ENCODE data around the gene POU2F2.

Gene POU2F2

GRCh38 chr19:42078538-42079275, 53.5 kb downstream of the POU2F2 start:
- no peak for DNase-seq

- no peak for DNase-seq
Measured at GRCh38 chr19:42078058-42078457, 54.2 kb downstream of the POU2F2 start.

GRCh38 chr19:42076380-42076944, 55.8 kb downstream of the POU2F2 start:
- DNase-seq, result no peak

- peak; percentile 99 for DNase-seq
Measured at GRCh38 chr19:42075616-42076379, 56.4 kb downstream of the POU2F2 start, which contains the start of gene ZNF574. ZNF574 (plus strand) TSS chr19:42076166; CDS start chr19:42078607, 2,441 bp downstream.

GRCh38 chr19:42075364-42075615, 57.0 kb downstream of the POU2F2 start:
- no peak for DNase-seq

- peak; percentile 31 for DNase-seq
Measured at GRCh38 chr19:42074513-42075363, 57.5 kb downstream of the POU2F2 start.

- DNase-seq, result no peak
Measured at GRCh38 chr19:42071247-42071646, 61.0 kb downstream of the POU2F2 start.

- DNase-seq, result no peak
Measured at GRCh38 chr19:42069619-42070351, 62.5 kb downstream of the POU2F2 start, which contains the start of gene GRIK5. GRIK5 (minus strand) TSS chr19:42070206; CDS start chr19:42065770, 4,436 bp downstream.

- no peak for DNase-seq
Measured at GRCh38 chr19:42068756-42069571, 63.3 kb downstream of the POU2F2 start.

GRCh38 chr19:42068361-42068755, 63.9 kb downstream of the POU2F2 start:
- no peak for DNase-seq

GRCh38 chr19:42067315-42067888, 64.8 kb downstream of the POU2F2 start:
- DNase-seq, result no peak

- DNase-seq, result peak; percentile 23
Measured at GRCh38 chr19:42066075-42066754, 66.0 kb downstream of the POU2F2 start.

GRCh38 chr19:42065511-42065910, 66.7 kb downstream of the POU2F2 start:
- DNase-seq, result no peak

- no peak for DNase-seq
Measured at GRCh38 chr19:42065051-42065450, 67.2 kb downstream of the POU2F2 start.

- DNase-seq, result no peak
Measured at GRCh38 chr19:42064432-42064831, 67.8 kb downstream of the POU2F2 start.

GRCh38 chr19:42062381-42062780, 69.9 kb downstream of the POU2F2 start:
- no peak for DNase-seq

GRCh38 chr19:42060117-42060516, 72.1 kb downstream of the POU2F2 start:
- no peak for DNase-seq

- DNase-seq, result no peak
Measured at GRCh38 chr19:42059196-42059595, 73.0 kb downstream of the POU2F2 start.

GRCh38 chr19:42057846-42058245, 74.4 kb downstream of the POU2F2 start:
- DNase-seq, result no peak

- DNase-seq, result no peak
Measured at GRCh38 chr19:42054205-42054604, 78.0 kb downstream of the POU2F2 start.

Data from activated CD4-positive, alpha-beta T cell treated with anti-CD3 and anti-CD28 coated beads, Interleukin-10, Interleukin-2, amounts not matched to agents 100 ng/mL and 50 ng/mL, durations not matched to agents 16 hours and 8 hours (primary cell).